GM13977 (cell line): ENCODE measurements around the gene TXNDC11.

Source experiments
- DNase-seq: peaks from one replicate; pipeline ENCODE4 v3.0.0; 2012; ENCODE audit warnings: low spot score
- CTCF ChIP-seq: IDR thresholded peaks from 2 replicates; pipeline ENCODE4 v1.5.1; 2012; ENCODE audit warnings: mild to moderate bottlenecking, control low read depth; ENCODE audit not compliant: insufficient read depth; ENCODE audit errors: extremely low read depth, missing control alignments
- in situ Hi-C: fragments of 300-500 bp; cut with MboI; formaldehyde crosslinking; loops from one replicate; pipeline ENCODE4 v1.12.0; 2022; ENCODE audit warnings: low sequenced_read_pairs, low pct_unique_long_range_greater_than_20kb, mixed read lengths, inconsistent platforms; ENCODE audit not compliant: unreplicated experiment

TXNDC11 gene

GRCh38 chr16:11735787-11736186, 6.9 kb downstream of the TXNDC11 start:
- in situ Hi-C loops = no loop called here
- no peak for DNase-seq

GRCh38 chr16:11734653-11735043, 8.0 kb downstream of the TXNDC11 start:
- in situ Hi-C loops = no loop called here
- no peak for DNase-seq
- no peak for TF ChIP-seq CTCF

More at GRCh38 chr16:11735787-11736186, 6.9 kb downstream of the TXNDC11 start:
- TF ChIP-seq CTCF = no peak

- in situ Hi-C loops = no loop called here
- DNase-seq = peak; percentile 29
These were observed 8.5 kb downstream of the TXNDC11 start for GRCh38 chr16:11734025-11734652.

GRCh38 chr16:11731222-11731621, 11.4 kb downstream of the TXNDC11 start:
- no peak for TF ChIP-seq CTCF
- no peak for DNase-seq
- in situ Hi-C loops = no loop called here

More at GRCh38 chr16:11734025-11734652, 8.5 kb downstream of the TXNDC11 start:
- no peak for TF ChIP-seq CTCF

- in situ Hi-C loops = no loop called here
- no peak for TF ChIP-seq CTCF
- DNase-seq = no peak
These were observed 12.9 kb downstream of the TXNDC11 start for GRCh38 chr16:11729787-11730186.

GRCh38 chr16:11727796-11728543, 14.7 kb downstream of the TXNDC11 start:
- no peak for TF ChIP-seq CTCF
- in situ Hi-C loops = no loop called here
- DNase-seq = peak; percentile 53
